ENCODE results near the gene SCN4A.
"Not testable (repeated sequence)": the region's sequence is repeated elsewhere in the genome, so short reads cannot be mapped to it uniquely, and the experiment has no call there.

The SCN4A gene

GRCh38 chr17:63972796-63973195, at the start of gene SCN4A:
Gene SCN4A, minus strand, starts transcription at chr17:63972918. Its CDS starts 77 bp downstream, at chr17:63972841.
- H3K4me3 ChIP-seq (ENCODE audit: control insufficient read depth, low read depth, low read length): no peak within 1 kb of the TSS
- no peak for TF ChIP-seq CTCF (conservative IDR thresholded peaks at IDR 0.05; ENCODE audit: control insufficient read depth, insufficient read depth, low read depth, low read length)
- no peak for DNase-seq (ENCODE audit: low read depth)

GRCh38 chr17:64020056-64020766, 47.5 kb upstream of the SCN4A start, which contains the start of gene ICAM2:
Gene ICAM2, minus strand, starts transcription at chr17:64020633. Its CDS starts 13,942 bp downstream, at chr17:64006691.
- no peak for DNase-seq (ENCODE audit: low read depth)
- H3K4me3 ChIP-seq (ENCODE audit: control insufficient read depth, low read depth, low read length): no peak within 1 kb of the TSS
- no peak for TF ChIP-seq CTCF (conservative IDR thresholded peaks at IDR 0.05; ENCODE audit: control insufficient read depth, insufficient read depth, low read depth, low read length)

GRCh38 chr17:64019551-64019961, 46.8 kb upstream of the SCN4A start:
- not testable (repeated sequence) for H3K4me3 ChIP-seq (ENCODE audit: control insufficient read depth, low read depth, low read length); DNase-seq (ENCODE audit: low read depth)

GRCh38 chr17:64017381-64017980, 44.8 kb upstream of the SCN4A start:
- no peak for DNase-seq (ENCODE audit: low read depth)

GRCh38 chr17:64016974-64017373, 44.3 kb upstream of the SCN4A start:
- no peak for TF ChIP-seq CTCF (conservative IDR thresholded peaks at IDR 0.05; ENCODE audit: control insufficient read depth, insufficient read depth, low read depth, low read length)
- no peak overlapping the region for H3K4me3 ChIP-seq (ENCODE audit: control insufficient read depth, low read depth, low read length)
- DNase-seq (ENCODE audit: low read depth): no peak

More at GRCh38 chr17:64017381-64017980, 44.8 kb upstream of the SCN4A start:
- TF ChIP-seq CTCF (conservative IDR thresholded peaks at IDR 0.05; ENCODE audit: control insufficient read depth, insufficient read depth, low read depth, low read length): peak; percentile 33
- no peak overlapping the region for H3K4me3 ChIP-seq (ENCODE audit: control insufficient read depth, low read depth, low read length)

- TF ChIP-seq CTCF (conservative IDR thresholded peaks at IDR 0.05; ENCODE audit: control insufficient read depth, insufficient read depth, low read depth, low read length): peak; percentile 14
- DNase-seq (ENCODE audit: low read depth): no peak
- H3K4me3 ChIP-seq (ENCODE audit: control insufficient read depth, low read depth, low read length): no peak overlapping the region
Observed at GRCh38 chr17:64016231-64016784, 43.6 kb upstream of the SCN4A start.

GRCh38 chr17:64015447-64015846, 42.7 kb upstream of the SCN4A start:
- no peak for TF ChIP-seq CTCF (conservative IDR thresholded peaks at IDR 0.05; ENCODE audit: control insufficient read depth, insufficient read depth, low read depth, low read length)
- no peak for DNase-seq (ENCODE audit: low read depth)
- no peak overlapping the region for H3K4me3 ChIP-seq (ENCODE audit: control insufficient read depth, low read depth, low read length)

All from fibroblast of mammary gland (primary cell).